ENCODE data around the gene ATP11A.

Gene ATP11A

DNA sequence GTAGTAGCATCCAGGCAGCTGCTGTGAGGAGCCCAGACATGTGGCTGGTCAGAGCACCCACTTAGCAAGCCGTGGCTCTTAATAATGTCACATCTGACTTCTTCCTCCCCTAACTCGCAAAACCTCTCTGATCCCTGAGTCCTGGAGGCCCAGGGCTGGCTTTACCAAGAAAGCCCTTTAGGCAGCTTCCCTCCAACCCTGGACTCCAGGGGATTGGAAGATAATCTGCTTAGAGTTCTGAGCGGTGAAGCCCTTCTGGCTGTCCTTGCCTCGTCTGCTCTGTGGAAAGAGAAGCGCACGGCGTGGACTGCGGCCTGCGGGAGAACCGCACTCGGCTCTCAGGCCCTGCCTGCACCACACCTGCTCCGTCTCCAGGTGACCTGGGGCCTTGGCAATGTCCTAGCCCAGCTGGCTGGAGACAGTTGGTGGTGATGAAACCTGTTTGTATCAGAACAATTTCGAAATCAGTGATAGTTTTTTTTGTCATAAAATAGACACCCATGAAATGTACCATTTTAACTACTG, 214.7 kb downstream of the ATP11A start:
- DNase-seq (ENCODE audit: low spot score), result no peak

DNA sequence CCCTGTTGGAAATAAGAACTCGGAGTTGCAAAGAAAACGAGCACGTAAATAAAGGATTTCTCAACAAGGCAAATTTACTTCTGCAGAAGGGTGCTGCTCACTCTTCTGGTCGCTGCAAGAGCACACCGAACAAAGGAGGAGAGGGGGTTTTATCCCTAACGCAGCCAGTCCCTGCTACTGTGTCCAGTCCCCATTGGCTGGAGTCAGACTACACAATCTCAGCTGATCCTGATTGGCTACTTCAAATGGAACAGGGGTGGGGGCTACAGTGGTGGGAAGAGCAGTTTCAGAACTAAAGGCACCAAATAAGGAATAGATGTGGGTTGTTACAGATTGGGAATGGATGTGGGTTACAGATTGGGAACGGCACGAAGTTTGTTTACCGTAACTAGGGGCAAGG, 215.2 kb downstream of the ATP11A start:
- no peak for DNase-seq (ENCODE audit: low spot score)

DNA sequence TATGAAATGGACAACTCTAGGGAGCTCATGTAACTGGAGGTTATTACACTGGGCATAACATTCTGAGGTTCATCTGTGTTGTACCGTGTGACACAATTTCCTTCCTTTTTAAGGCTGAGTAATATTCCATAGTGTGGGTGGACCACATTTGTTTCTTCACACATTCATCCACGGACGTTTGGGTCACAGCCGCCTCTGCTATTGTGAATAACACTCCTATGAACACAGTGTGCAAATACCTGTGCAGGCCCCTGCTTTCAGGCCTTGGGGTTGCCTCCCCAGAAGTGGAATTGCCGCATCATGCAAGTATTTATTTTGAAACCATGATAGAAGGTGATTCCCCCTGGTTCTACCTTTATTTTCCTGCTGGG, 215.8 kb downstream of the ATP11A start:
- DNase-seq (ENCODE audit: low spot score), result no peak

- DNase-seq (ENCODE audit: low spot score), result no peak
Observed at GRCh38 chr13:112905990-112906641, 216.3 kb downstream of the ATP11A start.

GRCh38 chr13:112907286-112907685, 217.4 kb downstream of the ATP11A start:
- DNase-seq (ENCODE audit: low spot score), result no peak

DNA sequence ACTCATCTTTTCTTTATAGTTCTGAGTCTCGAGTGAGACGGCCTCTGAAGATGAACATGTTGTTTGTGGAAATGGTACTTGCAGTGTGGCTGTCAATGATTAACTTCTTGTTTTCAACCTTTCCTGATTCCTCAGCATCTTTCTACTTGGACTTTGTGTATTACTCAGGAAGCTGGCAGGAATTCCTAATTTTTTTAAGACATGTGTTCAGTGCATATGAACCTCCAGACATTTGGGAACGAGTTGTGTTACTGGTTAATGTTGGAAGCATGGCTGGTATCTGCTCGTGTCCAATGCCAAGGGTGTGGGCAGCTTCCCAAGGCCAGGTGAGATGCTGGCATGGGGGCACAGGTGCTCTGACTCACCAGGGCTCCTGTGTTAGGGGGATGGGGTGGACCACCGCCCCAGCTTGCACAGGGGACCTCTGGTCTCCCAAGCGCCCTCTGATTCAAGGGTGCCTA, 218.1 kb downstream of the ATP11A start:
- no peak for DNase-seq (ENCODE audit: low spot score)

DNA sequence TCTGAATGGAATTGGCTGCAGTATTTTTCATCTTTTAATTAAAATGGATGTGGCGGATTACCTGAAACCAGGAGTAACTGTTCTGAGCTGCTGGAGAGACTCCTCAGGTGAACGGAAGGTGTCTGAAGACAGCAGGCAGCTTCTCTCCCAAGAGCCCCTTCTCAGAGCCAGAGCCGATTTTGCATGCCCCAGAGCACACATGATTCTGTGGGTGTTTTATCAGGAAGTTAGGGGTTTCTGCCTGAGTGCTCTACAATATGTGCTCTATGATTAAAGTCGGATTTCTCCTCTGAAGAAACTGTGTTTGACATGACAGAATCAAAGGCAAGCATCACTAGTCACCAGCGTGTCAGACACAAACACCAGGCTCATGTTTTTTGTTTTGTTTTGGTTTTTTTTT, 218.5 kb downstream of the ATP11A start:
- no peak for DNase-seq (ENCODE audit: low spot score)

DNA sequence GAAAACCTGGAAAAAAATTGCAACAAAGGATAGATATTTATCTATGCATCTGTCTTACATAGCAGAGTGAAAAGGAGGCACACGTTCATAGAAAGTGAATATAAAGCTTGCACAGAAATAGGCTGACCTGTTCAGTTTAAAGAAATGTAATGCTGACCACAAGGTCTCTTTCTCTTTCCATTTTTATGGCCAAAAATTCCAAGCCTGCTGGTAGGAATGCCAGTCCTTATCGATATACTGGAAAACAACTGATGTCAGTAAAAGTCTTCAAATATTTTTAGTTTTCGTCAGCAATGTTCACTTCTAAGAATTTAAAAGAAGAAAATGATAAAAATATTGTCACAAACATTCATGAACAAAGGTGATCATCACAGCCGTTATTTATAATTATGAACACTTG, 220.2 kb downstream of the ATP11A start:
- DNase-seq (ENCODE audit: low spot score), result no peak

DNA sequence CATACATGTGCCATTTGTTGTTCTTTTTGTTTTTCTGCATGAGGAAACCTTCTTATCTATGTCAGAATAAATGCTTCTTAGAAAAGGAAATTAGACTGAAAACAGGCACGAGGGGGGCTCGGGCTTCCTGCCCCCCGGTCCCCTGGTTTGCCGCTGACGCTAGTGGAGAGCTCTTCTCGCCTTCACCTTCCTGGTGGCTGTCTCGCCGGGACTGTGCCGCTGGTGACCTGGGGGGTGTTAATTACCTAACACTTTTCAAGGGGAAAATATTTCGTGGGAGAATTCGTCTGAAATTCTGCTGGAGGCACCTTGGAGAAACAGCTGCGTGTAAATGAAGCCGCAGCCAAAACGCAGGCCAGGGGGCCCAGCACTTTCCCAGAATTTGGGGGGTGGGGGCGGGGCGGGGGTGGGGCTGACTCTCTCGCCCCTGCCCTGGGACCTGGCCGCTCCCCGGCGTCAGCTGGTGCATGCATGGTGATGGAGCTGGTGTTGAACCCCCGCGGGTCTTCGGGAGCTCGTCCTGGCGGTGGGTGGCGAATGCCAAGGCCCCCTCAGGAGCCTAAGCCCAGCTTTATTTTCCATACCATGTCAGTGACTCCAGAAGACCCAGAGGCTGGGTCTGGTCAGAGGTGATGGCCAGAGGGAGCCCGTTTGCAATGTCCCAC, 220.9 kb downstream of the ATP11A start:
- DNase-seq (ENCODE audit: low spot score), result no peak

- DNase-seq (ENCODE audit: low spot score), result no peak
Observed at GRCh38 chr13:112911285-112911701, 221.5 kb downstream of the ATP11A start.

- DNase-seq (ENCODE audit: low spot score), result no peak
Observed at GRCh38 chr13:112911883-112912282, 222.0 kb downstream of the ATP11A start.

DNA sequence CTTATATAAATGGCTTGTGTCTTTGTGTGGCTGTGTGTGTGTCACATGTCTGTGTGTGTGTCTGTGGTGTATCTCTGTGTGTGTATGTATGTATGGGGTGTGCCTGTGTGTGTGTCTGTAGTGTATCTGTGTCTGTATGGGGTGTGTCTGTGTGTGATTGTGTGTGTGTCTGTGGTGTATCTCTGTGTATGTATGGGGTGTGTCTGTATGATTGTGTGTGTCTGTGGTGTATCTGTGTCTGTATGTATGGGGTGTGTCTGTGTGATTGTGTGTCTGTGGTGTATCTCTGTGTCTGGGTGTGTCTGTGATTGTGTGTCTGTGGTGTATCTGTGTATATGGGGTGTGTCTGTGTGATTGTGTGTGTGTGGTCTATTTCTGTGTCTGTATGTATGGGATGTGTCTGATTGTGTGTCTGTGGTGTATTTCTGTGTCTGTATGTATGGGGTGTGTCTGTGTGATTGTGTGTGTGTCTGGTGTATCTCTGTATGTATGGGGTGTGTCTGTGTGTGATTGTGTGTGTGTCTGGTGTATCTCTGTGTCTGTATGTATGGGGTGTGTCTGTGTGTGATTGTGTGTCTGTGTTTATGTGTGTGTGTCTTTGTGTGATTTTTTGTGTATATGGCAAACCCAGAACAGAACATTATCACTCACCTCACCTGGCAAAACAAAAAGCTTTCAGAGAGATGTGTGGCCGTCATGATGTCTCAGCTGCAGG, 223.0 kb downstream of the ATP11A start:
- no peak for DNase-seq (ENCODE audit: low spot score)

DNA sequence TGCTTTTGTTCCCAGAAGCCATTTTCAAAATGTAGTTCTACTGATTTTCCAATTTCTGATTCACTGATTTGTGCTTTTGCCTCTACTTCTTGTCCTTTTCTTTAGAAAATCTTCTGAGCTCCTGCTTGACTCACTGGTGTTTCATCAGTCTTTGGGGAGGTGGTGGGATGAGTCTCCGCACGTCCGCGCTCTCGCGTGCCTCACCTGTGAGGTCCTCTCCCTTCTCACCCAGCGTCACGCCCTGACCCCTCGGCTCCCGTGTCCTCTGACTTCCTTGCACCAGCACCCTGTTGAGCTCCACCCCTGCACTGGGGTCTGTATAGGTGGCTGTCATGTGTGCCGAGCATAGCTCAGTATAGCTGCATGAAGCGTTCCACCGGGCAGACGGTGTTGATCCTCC, 226.5 kb downstream of the ATP11A start:
- no peak for DNase-seq (ENCODE audit: low spot score)

DNA sequence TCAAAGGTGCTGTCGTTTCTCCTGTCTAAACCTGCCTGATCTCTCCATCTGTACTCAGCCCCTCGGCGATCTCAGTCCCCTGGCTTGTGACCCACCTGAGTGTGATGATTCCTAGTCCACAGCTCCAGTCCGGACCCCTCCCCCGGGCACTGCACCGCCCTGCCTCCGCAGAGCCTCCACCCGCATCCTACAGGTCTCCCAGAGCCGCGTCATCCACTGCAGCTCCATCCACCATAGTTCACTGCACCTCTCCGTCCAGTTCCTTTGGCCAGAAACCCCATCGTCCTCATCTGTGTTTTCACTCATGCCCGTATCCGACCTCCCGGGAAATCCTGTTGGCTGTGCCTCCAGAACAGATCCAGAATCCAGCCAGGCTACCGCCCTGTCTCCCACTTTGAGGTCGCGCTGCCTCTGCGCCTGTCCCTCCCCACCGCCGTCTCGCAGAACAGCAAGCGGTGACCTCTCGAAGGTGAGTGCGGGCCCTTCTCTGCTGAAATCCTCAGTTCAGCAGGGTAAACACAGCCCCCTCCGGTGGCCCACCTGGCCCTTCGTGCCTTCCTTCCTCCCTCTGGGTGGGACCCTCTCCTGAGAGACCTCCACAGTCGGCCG, 227.3 kb downstream of the ATP11A start:
- DNase-seq (ENCODE audit: low spot score), result no peak

GRCh38 chr13:112917737-112918136, 227.9 kb downstream of the ATP11A start:
- no peak for DNase-seq (ENCODE audit: low spot score)

- no peak for DNase-seq (ENCODE audit: low spot score)
Observed at GRCh38 chr13:112918266-112918665, 228.4 kb downstream of the ATP11A start.

- no peak for DNase-seq (ENCODE audit: low spot score)
Observed at GRCh38 chr13:112918746-112919145, 228.9 kb downstream of the ATP11A start.

GRCh38 chr13:112923962-112924361, 234.1 kb downstream of the ATP11A start:
- no peak for DNase-seq (ENCODE audit: low spot score)

- DNase-seq (ENCODE audit: low spot score), result no peak
Observed at GRCh38 chr13:112924365-112924764, 234.5 kb downstream of the ATP11A start.

- no peak for DNase-seq (ENCODE audit: low spot score)
Observed at GRCh38 chr13:112926003-112926402, 236.2 kb downstream of the ATP11A start.

DNA sequence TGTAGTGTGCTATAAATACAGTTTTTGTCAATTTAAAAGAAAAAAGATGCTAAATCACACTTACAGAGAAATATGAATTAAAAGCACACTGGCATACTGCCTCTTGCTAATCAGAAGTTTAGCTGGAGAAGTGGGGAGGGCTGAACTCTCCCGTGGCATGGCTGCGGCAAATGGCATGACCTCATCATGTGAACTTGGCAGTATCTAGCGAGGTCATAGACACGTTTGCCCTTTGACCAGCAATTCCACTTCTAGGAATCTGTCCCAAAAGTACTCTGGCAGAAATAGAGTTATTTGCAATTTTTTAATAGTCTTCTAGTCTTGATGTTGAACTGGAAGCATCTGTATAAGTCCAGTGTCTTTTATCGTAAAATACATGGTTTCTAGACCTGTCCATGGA, 237.2 kb downstream of the ATP11A start:
- no peak for DNase-seq (ENCODE audit: low spot score)
